Measurements from ENCODE around the gene MGRN1.

MGRN1 gene

GRCh38 chr16:4684058-4684715, 59.6 kb downstream of the MGRN1 start:
- in situ Hi-C loops (cut with MboI; ENCODE audit: low sequenced_read_pairs) = no loop called here

- in situ Hi-C loops (cut with MboI; ENCODE audit: low sequenced_read_pairs) = no loop called here
Measured at GRCh38 chr16:4684763-4685162, 60.1 kb downstream of the MGRN1 start.

GRCh38 chr16:4685292-4685691, 60.7 kb downstream of the MGRN1 start:
- in situ Hi-C loops (cut with MboI; ENCODE audit: low sequenced_read_pairs) = no loop called here

- in situ Hi-C loops (cut with MboI; ENCODE audit: low sequenced_read_pairs) = no loop called here
Measured at GRCh38 chr16:4685776-4686496, 61.3 kb downstream of the MGRN1 start.

- in situ Hi-C loops (cut with MboI; ENCODE audit: low sequenced_read_pairs) = no loop called here
Measured at GRCh38 chr16:4686497-4687210, 62.0 kb downstream of the MGRN1 start.

GRCh38 chr16:4687416-4687815, 62.8 kb downstream of the MGRN1 start:
- in situ Hi-C loops (cut with MboI; ENCODE audit: low sequenced_read_pairs) = no loop called here

- in situ Hi-C loops (cut with MboI; ENCODE audit: low sequenced_read_pairs) = no loop called here
Measured at GRCh38 chr16:4687946-4688673, 63.5 kb downstream of the MGRN1 start.

- in situ Hi-C loops (cut with MboI; ENCODE audit: low sequenced_read_pairs) = no loop called here
Measured at GRCh38 chr16:4688674-4689045, 64.0 kb downstream of the MGRN1 start.

GRCh38 chr16:4689091-4689671, 64.6 kb downstream of the MGRN1 start:
- in situ Hi-C loops (cut with MboI; ENCODE audit: low sequenced_read_pairs) = no loop called here

GRCh38 chr16:4689864-4690704, 65.5 kb downstream of the MGRN1 start:
- in situ Hi-C loops (cut with MboI; ENCODE audit: low sequenced_read_pairs) = no loop called here

GRCh38 chr16:4690946-4691665, 66.5 kb downstream of the MGRN1 start:
- in situ Hi-C loops (cut with MboI; ENCODE audit: low sequenced_read_pairs) = no loop called here

GRCh38 chr16:4691666-4692412, 67.2 kb downstream of the MGRN1 start:
- in situ Hi-C loops (cut with MboI; ENCODE audit: low sequenced_read_pairs) = no loop called here

- in situ Hi-C loops (cut with MboI; ENCODE audit: low sequenced_read_pairs) = no loop called here
Measured at GRCh38 chr16:4692460-4693295, 68.1 kb downstream of the MGRN1 start.

- in situ Hi-C loops (cut with MboI; ENCODE audit: low sequenced_read_pairs) = no loop called here
Measured at GRCh38 chr16:4693296-4693955, 68.8 kb downstream of the MGRN1 start, which contains the start of gene NUDT16L1. TSS of gene NUDT16L1 (plus strand) at chr16:4693562. CDS start at chr16:4693727, 165 bp downstream.

- in situ Hi-C loops (cut with MboI; ENCODE audit: low sequenced_read_pairs) = no loop called here
Measured at GRCh38 chr16:4693956-4694641, 69.5 kb downstream of the MGRN1 start.

GRCh38 chr16:4694642-4695451, 70.2 kb downstream of the MGRN1 start:
- in situ Hi-C loops (cut with MboI; ENCODE audit: low sequenced_read_pairs) = no loop called here

Data from HL-60/S4 (cell line).